ENCODE results near the gene C12orf56.

Gene C12orf56

DNA sequence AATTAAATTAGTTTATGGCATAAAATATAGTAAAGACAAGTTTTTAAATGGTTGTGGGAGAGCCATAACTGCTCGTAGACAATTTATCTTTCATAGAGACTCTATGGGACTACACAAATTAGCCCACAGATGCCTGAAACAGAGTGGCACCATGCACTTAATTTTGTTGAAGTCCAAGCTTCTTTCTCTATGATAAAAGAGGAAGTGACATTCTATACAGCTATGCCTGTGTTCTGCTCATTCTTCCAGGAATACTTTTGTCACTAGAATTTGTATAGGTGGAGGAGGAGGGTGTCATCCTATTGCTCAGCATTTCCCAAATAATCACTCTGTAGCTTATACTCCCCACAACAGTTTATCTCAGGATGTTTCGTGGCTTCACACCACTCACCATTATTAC is 124.7 kb downstream of the C12orf56 start:
- no peak overlapping the region for H3K9ac ChIP-seq (ENCODE audit: low read length)
- no peak overlapping the region for H4K91ac ChIP-seq (ENCODE audit: low read length)
- H2BK120ac ChIP-seq (ENCODE audit: low read depth, low read length), result no peak overlapping the region
- no peaks in the 10 kb centered on the region for H3K27me3 ChIP-seq (ENCODE audit: control insufficient read depth in 1 of 2, insufficient read depth in 1 of 2, low read length in 2 of 2)
- WGBS, result 90% methylated on average over 2 of the region's 2 CpGs
- H3K23ac ChIP-seq (ENCODE audit: low read length in 2 of 2), result no peak overlapping the region
- no peak overlapping the region for H3K4ac ChIP-seq (ENCODE audit: low read depth in 1 of 2, low read length in 2 of 2)
- no peak overlapping the region for H3K27ac ChIP-seq (ENCODE audit: low read length, poor library complexity, severe bottlenecking)
- DNase-seq, result no peak
- H3K4me3 ChIP-seq (ENCODE audit: insufficient read depth in 1 of 2, low read depth in 1 of 2, low read length in 2 of 2), result no peak overlapping the region
- H2AK5ac ChIP-seq (ENCODE audit: low read length, severe bottlenecking), result no peak overlapping the region
- H2BK5ac ChIP-seq (ENCODE audit: low read depth, low read length, poor library complexity, severe bottlenecking), result no peak overlapping the region
- H3K4me2 ChIP-seq (ENCODE audit: low read length, poor library complexity, severe bottlenecking), result no peak overlapping the region
- H3K36me3 ChIP-seq (ENCODE audit: control insufficient read depth in 1 of 2, insufficient read depth in 2 of 2, low read depth in 1 of 2, low read length in 2 of 2), result peaks cover 0 to 28% of the 10 kb centered on the region in 2 experiments
- no peak overlapping the region for H4K8ac ChIP-seq (ENCODE audit: low read length)
- no peaks in the 10 kb centered on the region for H3K79me1 ChIP-seq (replicated peaks; ENCODE audit: low read length, poor library complexity, severe bottlenecking)
- no peaks in the 10 kb centered on the region for H3K9me3 ChIP-seq (ENCODE audit: control insufficient read depth, low read length)
- no peaks in the 10 kb centered on the region for H3K4me1 ChIP-seq (ENCODE audit: control insufficient read depth, insufficient read depth, low read depth, low read length)
- H2BK12ac ChIP-seq (ENCODE audit: low read length in 2 of 2), result no peak overlapping the region
- no peak overlapping the region for H2AFZ ChIP-seq (ENCODE audit: low read depth, low read length)
- no peak overlapping the region for H3K14ac ChIP-seq (ENCODE audit: low read length in 2 of 2)
- H2BK15ac ChIP-seq (ENCODE audit: low read depth, poor library complexity, severe bottlenecking), result no peak overlapping the region
- H3K18ac ChIP-seq (ENCODE audit: low read depth in 1 of 2, low read length in 2 of 2), result no peak overlapping the region

DNA sequence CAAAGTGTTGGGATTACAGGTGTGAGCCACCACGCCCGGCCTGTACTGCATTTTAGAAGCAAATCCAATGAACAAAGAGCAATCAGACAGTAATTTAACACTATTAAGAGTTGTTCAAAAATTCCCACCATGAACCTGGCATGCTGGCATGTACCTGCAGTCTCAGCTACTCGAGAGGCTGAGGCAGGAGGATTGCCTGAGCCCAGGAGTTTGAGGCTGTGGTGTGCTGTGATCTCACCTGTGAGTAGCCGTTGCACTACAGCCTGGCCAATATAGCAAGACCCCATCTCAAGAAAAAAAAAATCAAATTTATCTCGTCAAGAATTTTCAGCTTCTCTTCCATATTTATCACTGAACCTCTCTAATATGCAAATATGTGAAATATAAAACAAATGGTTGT is 128.7 kb downstream of the C12orf56 start:
- Histone ChIP-seq H3K4me1 (ENCODE audit: control insufficient read depth, insufficient read depth, low read depth, low read length) (no peaks in the 10 kb centered on the region), H4K91ac (ENCODE audit: low read length) (no peak overlapping the region), H2AK5ac (ENCODE audit: low read length, severe bottlenecking) (no peak overlapping the region), H2BK120ac (ENCODE audit: low read depth, low read length) (no peak overlapping the region), H3K18ac (ENCODE audit: low read depth in 1 of 2, low read length in 2 of 2) (no peak overlapping the region), H3K14ac (ENCODE audit: low read length in 2 of 2) (no peak overlapping the region), H2BK5ac (ENCODE audit: low read depth, low read length, poor library complexity, severe bottlenecking) (no peak overlapping the region), H3K9ac (ENCODE audit: low read length) (no peak overlapping the region), H3K23ac (ENCODE audit: low read length in 2 of 2) (no peak overlapping the region), H3K9me3 (ENCODE audit: control insufficient read depth, low read length) (no peaks in the 10 kb centered on the region), H2AFZ (ENCODE audit: low read depth, low read length) (no peak overlapping the region), H3K36me3 (ENCODE audit: control insufficient read depth in 1 of 2, insufficient read depth in 2 of 2, low read depth in 1 of 2, low read length in 2 of 2) (peaks cover 0 to 18% of the 10 kb centered on the region in 2 experiments), H3K4ac (ENCODE audit: low read depth in 1 of 2, low read length in 2 of 2) (no peak overlapping the region), H2BK12ac (ENCODE audit: low read length in 2 of 2) (no peak overlapping the region), H2BK15ac (ENCODE audit: low read depth, poor library complexity, severe bottlenecking) (no peak overlapping the region), H3K27ac (ENCODE audit: low read length, poor library complexity, severe bottlenecking) (no peak overlapping the region), H4K8ac (ENCODE audit: low read length) (no peak overlapping the region), H3K27me3 (ENCODE audit: control insufficient read depth in 1 of 2, insufficient read depth in 1 of 2, low read length in 2 of 2) (no peaks in the 10 kb centered on the region), H3K4me2 (ENCODE audit: low read length, poor library complexity, severe bottlenecking) (no peak overlapping the region), H3K79me1 (replicated peaks; ENCODE audit: low read length, poor library complexity, severe bottlenecking) (no peaks in the 10 kb centered on the region), H3K4me3 (ENCODE audit: insufficient read depth in 1 of 2, low read depth in 1 of 2, low read length in 2 of 2) (no peak overlapping the region)
- 75% methylated on average over 2 of the region's 5 CpGs for WGBS
- DNase-seq, result no peak

DNA sequence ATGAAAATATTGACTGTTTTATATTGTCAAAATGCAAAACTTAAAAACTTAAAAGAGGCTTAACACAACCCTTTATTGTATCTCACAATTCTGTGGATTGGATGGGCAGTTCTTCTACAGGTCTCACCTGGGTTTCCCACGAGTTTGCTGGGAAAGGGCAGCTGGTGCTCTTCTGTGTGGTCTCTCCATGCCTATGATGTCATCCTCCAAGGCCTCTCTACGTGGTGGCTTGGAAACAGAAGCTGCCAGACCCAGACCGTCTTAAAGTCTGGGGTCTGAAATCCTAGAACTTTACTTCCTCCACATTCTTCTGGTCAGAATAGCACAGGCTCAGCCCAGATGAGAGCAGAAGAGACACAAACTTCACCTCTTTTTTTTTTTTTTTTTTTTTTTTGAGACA is 132.0 kb downstream of the C12orf56 start:
- no peak overlapping the region for H3K14ac ChIP-seq (ENCODE audit: low read length in 2 of 2)
- no peak overlapping the region for H3K27ac ChIP-seq (ENCODE audit: low read length, poor library complexity, severe bottlenecking)
- no peak overlapping the region for H2BK120ac ChIP-seq (ENCODE audit: low read depth, low read length)
- H3K36me3 ChIP-seq (ENCODE audit: control insufficient read depth in 1 of 2, insufficient read depth in 2 of 2, low read depth in 1 of 2, low read length in 2 of 2), result no peaks in the 10 kb centered on the region
- no peak overlapping the region for H3K18ac ChIP-seq (ENCODE audit: low read depth in 1 of 2, low read length in 2 of 2)
- no peak overlapping the region for H3K9ac ChIP-seq (ENCODE audit: low read length)
- H3K4me2 ChIP-seq (ENCODE audit: low read length, poor library complexity, severe bottlenecking), result no peak overlapping the region
- H3K4me1 ChIP-seq (ENCODE audit: control insufficient read depth, insufficient read depth, low read depth, low read length), result no peaks in the 10 kb centered on the region
- H3K23ac ChIP-seq (ENCODE audit: low read length in 2 of 2), result no peak overlapping the region
- H2BK5ac ChIP-seq (ENCODE audit: low read depth, low read length, poor library complexity, severe bottlenecking), result no peak overlapping the region
- H3K79me1 ChIP-seq (replicated peaks; ENCODE audit: low read length, poor library complexity, severe bottlenecking), result no peaks in the 10 kb centered on the region
- H2BK12ac ChIP-seq (ENCODE audit: low read length in 2 of 2), result no peak overlapping the region
- no peak overlapping the region for H2AK5ac ChIP-seq (ENCODE audit: low read length, severe bottlenecking)
- no peak for DNase-seq
- H3K4me3 ChIP-seq (ENCODE audit: insufficient read depth in 1 of 2, low read depth in 1 of 2, low read length in 2 of 2), result no peak overlapping the region
- H3K4ac ChIP-seq (ENCODE audit: low read depth in 1 of 2, low read length in 2 of 2), result no peak overlapping the region
- H3K27me3 ChIP-seq (ENCODE audit: control insufficient read depth in 1 of 2, insufficient read depth in 1 of 2, low read length in 2 of 2), result no peaks in the 10 kb centered on the region
- H2BK15ac ChIP-seq (ENCODE audit: low read depth, poor library complexity, severe bottlenecking), result no peak overlapping the region
- no peaks in the 10 kb centered on the region for H3K9me3 ChIP-seq (ENCODE audit: control insufficient read depth, low read length)
- no peak overlapping the region for H4K8ac ChIP-seq (ENCODE audit: low read length)
- no peak overlapping the region for H4K91ac ChIP-seq (ENCODE audit: low read length)
- 40% methylated on average over 3 of the region's 3 CpGs for WGBS
- no peak overlapping the region for H2AFZ ChIP-seq (ENCODE audit: low read depth, low read length)

- peak overlapping the region; percentile 52 for H3K9ac ChIP-seq (ENCODE audit: low read length)
- no peak overlapping the region for H2BK15ac ChIP-seq (ENCODE audit: low read depth, poor library complexity, severe bottlenecking)
- H2AK5ac ChIP-seq (ENCODE audit: low read length, severe bottlenecking), result no peak overlapping the region
- H4K91ac ChIP-seq (ENCODE audit: low read length), result no peak overlapping the region
- H3K23ac ChIP-seq (ENCODE audit: low read length in 2 of 2), result no peak overlapping the region
- WGBS, result 95% methylated on average over 1 of the region's 4 CpGs
- no peak overlapping the region for H3K18ac ChIP-seq (ENCODE audit: low read depth in 1 of 2, low read length in 2 of 2)
- no peaks in the 10 kb centered on the region for H3K9me3 ChIP-seq (ENCODE audit: control insufficient read depth, low read length)
- no peak overlapping the region for H3K27ac ChIP-seq (ENCODE audit: low read length, poor library complexity, severe bottlenecking)
- H4K8ac ChIP-seq (ENCODE audit: low read length), result no peak overlapping the region
- H3K36me3 ChIP-seq (ENCODE audit: control insufficient read depth in 1 of 2, insufficient read depth in 2 of 2, low read depth in 1 of 2, low read length in 2 of 2), result no peaks in the 10 kb centered on the region
- no peak overlapping the region for H2AFZ ChIP-seq (ENCODE audit: low read depth, low read length)
- H2BK5ac ChIP-seq (ENCODE audit: low read depth, low read length, poor library complexity, severe bottlenecking), result no peak overlapping the region
- no peak overlapping the region for H3K4me2 ChIP-seq (ENCODE audit: low read length, poor library complexity, severe bottlenecking)
- no peaks in the 10 kb centered on the region for H3K27me3 ChIP-seq (ENCODE audit: control insufficient read depth in 1 of 2, insufficient read depth in 1 of 2, low read length in 2 of 2)
- DNase-seq, result peak; percentile 67
- H3K4me3 ChIP-seq (ENCODE audit: insufficient read depth in 1 of 2, low read depth in 1 of 2, low read length in 2 of 2), result no peak overlapping the region
- no peak overlapping the region for H2BK12ac ChIP-seq (ENCODE audit: low read length in 2 of 2)
- no peaks in the 10 kb centered on the region for H3K79me1 ChIP-seq (replicated peaks; ENCODE audit: low read length, poor library complexity, severe bottlenecking)
- no peak overlapping the region for H3K14ac ChIP-seq (ENCODE audit: low read length in 2 of 2)
- H2BK120ac ChIP-seq (ENCODE audit: low read depth, low read length), result no peak overlapping the region
- no peak overlapping the region for H3K4ac ChIP-seq (ENCODE audit: low read depth in 1 of 2, low read length in 2 of 2)
- H3K4me1 ChIP-seq (ENCODE audit: control insufficient read depth, insufficient read depth, low read depth, low read length), result no peaks in the 10 kb centered on the region
Measured at GRCh38 chr12:64256166-64256800, 134.3 kb downstream of the C12orf56 start.

All from mesenchymal stem cell (in vitro differentiated cells and primary cell).